Smooth muscle cell (in vitro differentiated cells): ENCODE data around the gene GTPBP6. TPM values are rescaled to one million over a fixed set of nuclear protein-coding genes. Genes with fewer than 3 reads are reported as not detected.

Experiments used
- DNase-seq: peaks from one replicate; lab custom pipeline; 2025; ENCODE audit not compliant: unreplicated experiment; lab: John Stamatoyannopoulos, UW
- H2AFZ ChIP-seq: fragments of 200-600 bp; sonication (generic); 2 replicates; pipeline ENCODE4 v1.6.0; 2016; ENCODE audit warnings: antibody characterized with exemption, low read depth, mild to moderate bottlenecking
- H3F3A ChIP-seq: fragments of 200-600 bp; sonication (generic); 2 replicates; pipeline ENCODE4 v1.6.0; 2017; ENCODE audit warnings: antibody characterized with exemption, low read depth
- H3K27ac ChIP-seq: fragments of 200-600 bp; sonication (generic); 2 replicates; pipeline ENCODE4 v1.5.1; 2016; ENCODE audit warnings: low read depth, mild to moderate bottlenecking
- H3K27me3 ChIP-seq: fragments of 200-600 bp; sonication (generic); 2 replicates; pipeline ENCODE4 v1.6.1; 2016; ENCODE audit warnings: low read depth, mild to moderate bottlenecking
- H3K36me3 ChIP-seq: fragments of 200-600 bp; sonication (generic); 2 replicates; pipeline ENCODE4 v1.5.1; 2016; ENCODE audit warnings: low read depth
- H3K4me1 ChIP-seq: fragments of 200-600 bp; sonication (generic); 2 replicates; pipeline ENCODE4 v1.5.1; 2016; ENCODE audit warnings: low read depth
- H3K4me2 ChIP-seq: fragments of 200-600 bp; sonication (generic); 2 replicates; pipeline ENCODE4 v1.6.0; 2016; ENCODE audit warnings: mild to moderate bottlenecking
- H3K4me3 ChIP-seq: fragments of 200-600 bp; sonication (generic); 2 replicates; pipeline ENCODE4 v1.5.1; 2016; ENCODE audit warnings: mild to moderate bottlenecking
- H3K79me2 ChIP-seq: fragments of 200-600 bp; sonication (generic); 2 replicates; pipeline ENCODE4 v1.6.0; 2016; ENCODE audit warnings: low read depth, mild to moderate bottlenecking
- H3K9ac ChIP-seq: fragments of 200-600 bp; sonication (generic); 2 replicates; pipeline ENCODE4 v1.6.0; 2016; ENCODE audit warnings: low read depth
- H3K9me3 ChIP-seq: fragments of 200-600 bp; sonication (generic); replicated peaks from 2 replicates; pipeline ENCODE4 v1.5.1; 2016; ENCODE audit warnings: low read depth
- H4K20me1 ChIP-seq: fragments of 200-600 bp; sonication (generic); 2 replicates; pipeline ENCODE4 v1.6.0; 2016; ENCODE audit warnings: low read depth
- CTCF ChIP-seq: fragments of 200-600 bp; sonication (generic); IDR thresholded peaks from 2 replicates; pipeline ENCODE4 v1.5.1; 2017; ENCODE audit warnings: borderline replicate concordance, mild to moderate bottlenecking, antibody characterized with exemption; ENCODE audit not compliant: insufficient read depth, poor library complexity, severe bottlenecking
- WGBS: methylation state at CpG from one replicate; pipeline ENCODE4 v1.1.7; 2016; ENCODE audit warnings: low lambda C conversion rate; 5-methylcytosine and 5-hydroxymethylcytosine counted together
- polyA plus RNA-seq: library from polyadenylated mRNA; unstranded; fragments of >200 nt; fragmentation: Nextera tagmentation; extraction: Ambion mirVana; gene quantifications from 2 replicates; pipeline ENCODE4 v1.2.1, GENCODE V29; 2016
- total RNA-seq: library from RNA; depleted of rRNA; stranded (reverse); fragments of >200 nt; gene quantifications from 2 replicates; pipeline ENCODE4 v1.2.3, GENCODE V29; 2014

The GTPBP6 gene
- total and polyA plus RNA-seq, 2 experiments from 2014 or later: 25.3 to 59.5 TPM

GRCh38 chrX:314049-314448, 4.5 kb downstream of the GTPBP6 start:
- H3K36me3 ChIP-seq: no peaks in the 10 kb centered on the region
- no peak overlapping the region for H3K4me2 ChIP-seq
- no peak overlapping the region for H3K4me3 ChIP-seq
- WGBS: 98% methylated on average over 33 of the region's 34 CpGs
- H3K9ac ChIP-seq: no peak overlapping the region
- no peaks in the 10 kb centered on the region for H3F3A ChIP-seq
- no peaks in the 10 kb centered on the region for H3K9me3 ChIP-seq
- H3K4me1 ChIP-seq: no peaks in the 10 kb centered on the region
- peaks cover 4% of the 10 kb centered on the region for H3K79me2 ChIP-seq
- TF ChIP-seq CTCF: no peak
- DNase-seq: no peak
- no peak overlapping the region for H2AFZ ChIP-seq
- no peaks in the 10 kb centered on the region for H4K20me1 ChIP-seq
- no peak overlapping the region for H3K27ac ChIP-seq
- H3K27me3 ChIP-seq: no peaks in the 10 kb centered on the region

- H3K27ac ChIP-seq: no peak overlapping the region
- H3K27me3 ChIP-seq: no peaks in the 10 kb centered on the region
These were observed 5.0 kb downstream of the GTPBP6 start for GRCh38 chrX:313546-313945.

DNA sequence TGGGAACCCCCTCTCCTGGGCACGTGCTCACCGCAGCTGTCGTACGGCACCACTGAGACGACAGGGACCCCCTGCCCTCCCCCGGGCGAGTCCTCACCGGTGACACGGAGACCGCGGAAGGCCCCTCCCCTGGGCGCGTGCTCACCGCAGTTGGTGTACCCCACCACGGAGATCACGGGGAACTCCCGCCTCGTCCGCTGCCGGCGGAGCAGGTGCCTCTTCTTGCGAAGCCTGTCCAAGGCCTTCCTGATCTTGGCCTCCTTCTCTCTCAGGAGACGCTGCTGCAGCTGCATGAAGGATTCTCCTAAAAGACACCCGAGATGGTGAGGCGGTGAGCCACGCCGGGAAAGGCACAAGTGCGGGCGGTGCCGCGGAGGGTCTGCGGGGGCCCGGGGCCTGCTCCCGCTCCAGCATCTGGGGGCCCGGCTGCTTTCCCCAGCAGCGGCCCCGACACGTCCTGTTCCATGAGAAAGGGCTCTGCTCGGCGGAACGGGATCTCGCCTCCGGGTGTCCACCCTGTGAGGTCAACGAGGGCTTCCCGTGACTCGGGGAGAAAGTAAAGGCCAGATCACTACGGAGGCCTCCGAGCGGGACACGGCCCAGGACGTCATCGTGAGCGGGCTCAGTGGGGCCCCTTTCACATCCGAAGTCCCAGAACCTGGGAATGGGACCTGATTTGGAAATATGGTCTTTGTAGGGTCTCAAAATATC, 5.8 kb downstream of the GTPBP6 start:
- H2AFZ ChIP-seq: no peak overlapping the region
- no peak overlapping the region for H3K4me3 ChIP-seq
- no peaks in the 10 kb centered on the region for H3K36me3 ChIP-seq
- H3K27ac ChIP-seq: no peak overlapping the region
- WGBS: 94% methylated on average over 54 of the region's 54 CpGs
- H3K4me1 ChIP-seq: no peaks in the 10 kb centered on the region
- H3K79me2 ChIP-seq: peaks cover 4% of the 10 kb centered on the region
- H3K4me2 ChIP-seq: no peak overlapping the region
- H3K9ac ChIP-seq: no peak overlapping the region
- no peak for TF ChIP-seq CTCF
- no peaks in the 10 kb centered on the region for H3F3A ChIP-seq
- H4K20me1 ChIP-seq: no peaks in the 10 kb centered on the region
- H3K9me3 ChIP-seq: no peaks in the 10 kb centered on the region
- DNase-seq: no peak
- H3K27me3 ChIP-seq: no peaks in the 10 kb centered on the region

More at GRCh38 chrX:313546-313945, 5.0 kb downstream of the GTPBP6 start:
- H4K20me1 ChIP-seq: no peaks in the 10 kb centered on the region
- no peak for TF ChIP-seq CTCF
- H3K4me2 ChIP-seq: no peak overlapping the region
- H3K79me2 ChIP-seq: peaks cover 4% of the 10 kb centered on the region
- no peak overlapping the region for H3K4me3 ChIP-seq
- WGBS: 94% methylated on average over 8 of the region's 8 CpGs
- H3K4me1 ChIP-seq: no peaks in the 10 kb centered on the region
- no peaks in the 10 kb centered on the region for H3F3A ChIP-seq
- H3K9me3 ChIP-seq: no peaks in the 10 kb centered on the region
- H3K36me3 ChIP-seq: no peaks in the 10 kb centered on the region
- no peak for DNase-seq
- H2AFZ ChIP-seq: no peak overlapping the region
- H3K9ac ChIP-seq: no peak overlapping the region
